ENCODE measurements around the gene KRTAP9-1.

The KRTAP9-1 gene

DNA sequence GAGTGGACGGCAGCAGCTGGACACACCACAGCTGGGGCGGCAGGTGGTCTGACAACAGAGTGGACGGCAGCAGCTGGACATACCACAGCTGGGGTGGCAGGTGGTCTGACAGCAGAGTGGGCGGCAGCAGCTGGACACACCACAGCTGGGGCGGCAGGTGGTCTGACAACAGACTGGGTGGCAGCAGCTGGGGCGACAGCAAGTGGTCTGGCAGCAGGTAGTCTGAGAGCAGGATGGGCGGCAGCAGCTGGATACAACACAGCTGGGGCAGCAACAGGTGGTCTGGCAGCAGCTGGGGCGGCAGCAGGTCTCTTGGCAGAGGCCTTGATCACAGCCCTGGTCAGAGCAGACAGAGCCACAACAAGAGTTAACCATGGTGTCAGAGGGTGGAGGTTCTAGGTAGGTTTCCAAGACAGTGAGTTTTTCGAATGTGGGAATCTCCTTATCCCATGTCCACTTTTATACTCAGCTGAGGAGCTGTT lies 5.2 kb upstream of the KRTAP9-1 start, which contains the start of gene KRTAP4-1:
Gene KRTAP4-1, minus strand, starts transcription at position 432 of the 482 bp plus-strand sequence. Its CDS starts 57 bp downstream, at position 375.
- no peak for TF ChIP-seq CTCF (conservative IDR thresholded peaks at IDR 0.05; ENCODE audit: low read depth, low read length)
- H3K4me3 ChIP-seq (ENCODE audit: low read length): no peak within 1 kb of the TSS
- DNase-seq (ENCODE audit: low read depth): no peak

DNA sequence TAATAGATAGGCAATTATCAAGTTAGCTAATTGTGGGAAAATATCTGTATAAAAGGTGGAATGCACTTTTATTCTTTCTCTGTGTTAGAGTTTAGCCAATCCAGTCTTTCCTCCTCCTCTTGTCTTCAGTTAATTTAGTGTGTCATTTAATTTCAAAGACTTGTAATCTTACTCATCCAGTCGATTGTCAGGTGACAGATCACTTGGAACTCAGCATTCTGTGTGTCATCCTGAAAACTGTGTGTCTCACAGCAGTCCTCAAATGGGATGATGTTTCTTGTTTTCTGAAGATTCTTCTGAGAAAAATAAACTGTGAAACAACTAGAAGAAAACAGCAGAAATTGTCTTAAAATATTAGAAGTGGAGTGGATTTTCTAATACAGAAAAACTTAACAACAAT lies 4.7 kb upstream of the KRTAP9-1 start:
- H3K4me3 ChIP-seq (ENCODE audit: low read length): no peak overlapping the region
- TF ChIP-seq CTCF (conservative IDR thresholded peaks at IDR 0.05; ENCODE audit: low read depth, low read length): no peak
- DNase-seq (ENCODE audit: low read depth): no peak

DNA sequence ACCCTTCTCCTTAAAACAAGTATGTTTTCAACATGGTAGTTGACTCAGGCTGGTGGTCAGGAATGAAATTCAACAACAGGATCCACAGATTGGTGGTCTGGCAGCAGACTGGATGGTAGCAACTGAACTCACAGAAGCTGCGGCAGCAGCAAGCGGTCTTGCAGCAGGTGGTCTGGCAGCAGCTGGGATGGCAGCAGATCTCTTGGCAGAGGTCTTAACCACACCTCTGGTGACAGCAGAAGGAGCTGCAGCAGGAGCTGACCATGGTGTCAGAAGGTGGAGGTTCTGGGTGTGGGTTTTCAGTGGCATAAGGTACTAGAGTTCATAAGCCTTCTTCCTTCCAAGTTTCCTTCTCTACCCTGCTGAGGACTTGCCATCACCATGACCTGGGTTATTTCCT lies 2.8 kb upstream of the KRTAP9-1 start:
- H3K4me3 ChIP-seq (ENCODE audit: low read length): no peak overlapping the region
- no peak for DNase-seq (ENCODE audit: low read depth)
- no peak for TF ChIP-seq CTCF (conservative IDR thresholded peaks at IDR 0.05; ENCODE audit: low read depth, low read length)

- DNase-seq (ENCODE audit: low read depth): no peak
- no peak for TF ChIP-seq CTCF (conservative IDR thresholded peaks at IDR 0.05; ENCODE audit: low read depth, low read length)
- no peak overlapping the region for H3K4me3 ChIP-seq (ENCODE audit: low read length)
Measured at GRCh38 chr17:41190328-41190727, 641 bp downstream of the KRTAP9-1 start.

DNA sequence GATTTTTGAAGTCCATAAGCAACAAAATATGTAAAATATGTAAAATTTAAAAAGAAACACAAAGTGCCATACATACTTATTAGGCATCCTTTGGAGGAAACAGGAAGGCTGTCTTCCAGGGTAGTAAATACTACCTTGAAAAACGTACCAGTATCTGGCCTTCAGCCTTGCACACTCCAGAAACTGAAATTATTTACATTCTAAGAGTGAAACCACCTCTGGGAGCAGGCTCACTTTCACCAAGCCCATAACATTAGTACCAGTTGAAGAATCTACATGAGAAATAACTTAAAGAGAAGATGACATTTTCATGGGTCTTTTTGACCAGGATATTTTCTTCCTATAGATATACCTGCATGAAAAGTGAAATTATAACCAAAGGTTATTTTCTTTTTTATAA lies 6.4 kb downstream of the KRTAP9-1 start:
- TF ChIP-seq CTCF (conservative IDR thresholded peaks at IDR 0.05; ENCODE audit: low read depth, low read length): no peak
- no peak overlapping the region for H3K4me3 ChIP-seq (ENCODE audit: low read length)
- DNase-seq (ENCODE audit: low read depth): no peak

GRCh38 chr17:41199421-41200078 lies 9.9 kb downstream of the KRTAP9-1 start:
- no peak overlapping the region for H3K4me3 ChIP-seq (ENCODE audit: low read length)
- no peak for TF ChIP-seq CTCF (conservative IDR thresholded peaks at IDR 0.05; ENCODE audit: low read depth, low read length)
- DNase-seq (ENCODE audit: low read depth): no peak

DNA sequence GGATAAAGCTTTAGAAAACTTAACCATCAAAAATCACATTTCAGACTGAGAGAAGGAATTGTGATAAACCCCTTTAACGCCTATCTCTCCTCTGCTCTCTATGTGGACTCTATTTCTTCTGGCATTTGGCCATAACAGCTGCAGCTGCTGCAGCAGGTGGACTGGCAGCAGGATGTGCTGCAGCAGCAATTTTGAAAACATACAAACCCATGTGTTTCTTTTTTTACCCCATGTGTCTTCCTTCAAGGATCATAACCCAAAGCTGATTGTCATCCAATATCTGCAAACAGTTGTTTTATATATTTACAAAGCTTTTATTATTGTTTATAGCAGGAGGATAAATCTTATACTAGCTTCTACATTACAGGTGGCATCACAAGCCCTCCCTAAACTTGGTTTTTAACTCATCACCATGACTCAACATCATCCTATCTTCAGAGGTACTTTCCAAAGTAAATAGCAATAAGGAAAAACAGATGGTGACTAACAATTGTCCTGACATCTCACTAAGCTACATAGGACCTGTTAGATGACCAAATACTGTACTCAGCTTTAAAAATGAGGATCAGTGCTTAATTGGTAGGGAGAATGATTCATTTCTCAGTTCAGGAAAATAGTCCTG lies 22.3 kb downstream of the KRTAP9-1 start:
- no peak for TF ChIP-seq CTCF (conservative IDR thresholded peaks at IDR 0.05; ENCODE audit: low read depth, low read length)
- no peak overlapping the region for H3K4me3 ChIP-seq (ENCODE audit: low read length)
- DNase-seq (ENCODE audit: low read depth): no peak

Data from retinal pigment epithelial cell (primary cell).